Liver (tissue), 9 donors: Measurements from ENCODE around the gene PCMT1. TPM values are rescaled to one million over a fixed set of nuclear protein-coding genes. Genes with fewer than 3 reads are reported as not detected.

ENCODE experiments used
- DNase-seq: peaks from one replicate; pipeline ENCODE4 v3.0.0-alpha.2; 2017; ENCODE audit warnings: low spot score
- H3K27ac ChIP-seq, 2 donors: one replicate each; pipeline ENCODE4 v1.7.0; 2013; ENCODE audit warnings: inconsistent platforms in 2 of 2, low read length in 2 of 2, control low read depth in 1 of 2, low read depth in 1 of 2, mild to moderate bottlenecking in 1 of 2
- H3K27me3 ChIP-seq, 4 donors: one replicate each; pipeline versions ENCODE4 v1.6.1 to v1.7.0; 2013; ENCODE audit warnings: low read length in 3 of 4, inconsistent platforms in 1 of 4, mild to moderate bottlenecking in 1 of 4, moderate library complexity in 1 of 4; ENCODE audit not compliant: control insufficient read depth in 4 of 4, insufficient read depth in 4 of 4
- H3K36me3 ChIP-seq, 4 donors: one replicate each; pipeline versions ENCODE4 v1.6.1 to v1.7.0; 2013; ENCODE audit warnings: low read length in 3 of 4, mild to moderate bottlenecking in 3 of 4, low read depth in 1 of 4, moderate library complexity in 1 of 4; ENCODE audit not compliant: control insufficient read depth in 4 of 4, insufficient read depth in 3 of 4
- H3K4me1 ChIP-seq, 4 donors: one replicate each; pipeline versions ENCODE4 v1.6.1 to v1.7.0; 2013; ENCODE audit warnings: low read length in 3 of 4, mild to moderate bottlenecking in 3 of 4, moderate library complexity in 1 of 4; ENCODE audit not compliant: control insufficient read depth in 4 of 4, insufficient read depth in 4 of 4
- H3K4me3 ChIP-seq, 3 donors: one replicate each; pipeline versions ENCODE4 v1.6.1 to v1.7.0; 2013; ENCODE audit warnings: low read length in 3 of 3, control low read depth in 1 of 3, low read depth in 1 of 3, mild to moderate bottlenecking in 1 of 3
- H3K9ac ChIP-seq, 2 donors: one replicate each; pipeline ENCODE4 v1.7.0; 2013; ENCODE audit warnings: low read length in 2 of 2, mild to moderate bottlenecking in 2 of 2, moderate library complexity in 2 of 2, control low read depth in 1 of 2, low read depth in 1 of 2
- H3K9me3 ChIP-seq, 4 donors: one replicate each; pipeline versions ENCODE4 v1.6.1 to v1.7.0; 2013; ENCODE audit warnings: low read length in 3 of 4; ENCODE audit not compliant: control insufficient read depth in 4 of 4
- ATF3 ChIP-seq: IDR thresholded peaks from 2 replicates; pipeline ENCODE4 v1.6.1; 2016; ENCODE audit warnings: antibody characterized with exemption
- CTCF ChIP-seq: fragments of 150-350 bp; IDR thresholded peaks from 2 replicates; pipeline ENCODE4 v1.5.1; 2017; ENCODE audit warnings: improper control_type of control experiment, low read depth, low read length; ENCODE audit not compliant: missing input control
- EGR1 ChIP-seq, 2 donors: IDR thresholded peaks; 2 replicates each; pipeline ENCODE4 v1.6.1; 2016 to 2018; ENCODE audit warnings: antibody characterized with exemption in 2 of 2, low read depth in 2 of 2
- FOXA1 ChIP-seq: IDR thresholded peaks from 2 replicates; pipeline ENCODE4 v1.6.1; 2016; ENCODE audit warnings: antibody characterized with exemption
- HNF4A ChIP-seq, 2 donors: conservative IDR thresholded peaks; 2 replicates each; pipeline ENCODE4 v1.6.1; 2016; ENCODE audit warnings: antibody characterized with exemption in 2 of 2, mild to moderate bottlenecking in 2 of 2
- HNF4G ChIP-seq: IDR thresholded peaks from 2 replicates; pipeline ENCODE4 v1.6.1; 2016; ENCODE audit warnings: antibody characterized with exemption
- JUND ChIP-seq, 2 donors: IDR thresholded peaks; 2 replicates each; pipeline ENCODE4 v1.6.1; 2016; ENCODE audit warnings: antibody characterized with exemption in 2 of 2
- MAX ChIP-seq: IDR thresholded peaks from 2 replicates; pipeline ENCODE4 v1.6.1; 2016; ENCODE audit warnings: antibody characterized with exemption
- NR2F2 ChIP-seq: IDR thresholded peaks from 2 replicates; pipeline ENCODE4 v1.6.1; 2016; ENCODE audit warnings: antibody characterized with exemption
- RAD21 ChIP-seq, 2 donors: IDR thresholded peaks; 2 replicates each; pipeline ENCODE4 v1.6.1; 2016; ENCODE audit warnings: antibody characterized with exemption in 2 of 2, mild to moderate bottlenecking in 2 of 2
- REST ChIP-seq: IDR thresholded peaks from 2 replicates; pipeline ENCODE4 v1.6.1; 2016; ENCODE audit warnings: antibody characterized with exemption, mild to moderate bottlenecking
- RXRA ChIP-seq, 2 donors: IDR thresholded peaks; 2 replicates each; pipeline ENCODE4 v1.6.1; 2017 to 2018; ENCODE audit warnings: antibody characterized with exemption in 2 of 2, mild to moderate bottlenecking in 1 of 2
- SP1 ChIP-seq: IDR thresholded peaks from 2 replicates; pipeline ENCODE4 v1.6.1; 2018; ENCODE audit warnings: antibody characterized with exemption, mild to moderate bottlenecking
- TAF1 ChIP-seq: conservative IDR thresholded peaks from 2 replicates; pipeline ENCODE4 v1.6.1; 2016; ENCODE audit warnings: antibody characterized with exemption, mild to moderate bottlenecking
- YY1 ChIP-seq: IDR thresholded peaks from 2 replicates; pipeline ENCODE4 v1.6.1; 2016; ENCODE audit warnings: antibody characterized with exemption, mild to moderate bottlenecking
- ZBTB33 ChIP-seq: IDR thresholded peaks from 2 replicates; pipeline ENCODE4 v1.6.1; 2016; ENCODE audit warnings: antibody characterized with exemption
- WGBS: extraction: QIAGEN DNeasy Blood & Tissue Kit; methylation state at CpG from one replicate; pipeline ENCODE4 v1.1.7; 2013; 5-methylcytosine and 5-hydroxymethylcytosine counted together
- polyA plus RNA-seq, 2 donors: library from polyadenylated mRNA; stranded (reverse) in 1 of 2; unstranded in 1 of 2; fragments of 200-250 nt in 1 of 2; fragments of >200 nt in 1 of 2; fragmentation: Nextera tagmentation in 1 of 2; extraction: Ambion mirVana in 1 of 2; gene quantifications; one replicate each; pipeline versions ENCODE4 v1.2.1 to v1.2.3, GENCODE V29; 2013 to 2015
- total RNA-seq, 2 donors: library from RNA; depleted of rRNA; stranded (reverse); fragments of >200 nt; gene quantifications; one replicate each; pipeline ENCODE4 v1.2.3, GENCODE V29; 2014
- donor health status: healthy.
- donor health status: healthy.
- donor health status: healthy.
- donor health status: healthy.
- donor health status: healthy.

The PCMT1 gene
- total and polyA plus RNA-seq, 4 donors = 56.8 to 78.8 (median 75.0) TPM

GRCh38 chr6:149854532-149854931 is 105.0 kb downstream of the PCMT1 start:
- no peak overlapping the region for H3K4me3 ChIP-seq
- TF ChIP-seq RXRA (IDR thresholded peaks at IDR 0.05) (no peak), ATF3 (no peak), SP1 (no peak), HNF4G (no peak), REST (no peak), ZBTB33 (no peak), TAF1 (no peak), MAX (no peak)
- 80% methylated on average over 6 of the region's 6 CpGs for WGBS

GRCh38 chr6:149855040-149855654 is 105.6 kb downstream of the PCMT1 start:
- Histone ChIP-seq H3K27ac (no peak overlapping the region), H3K27me3 (no peaks in the 10 kb centered on the region), H3K4me3 (no peak overlapping the region), H3K4me1 (peaks cover 0 to 3% (median 2%) of the 10 kb centered on the region in 4 donors), H3K9me3 (no peaks in the 10 kb centered on the region), H3K9ac (no peak overlapping the region), H3K36me3 (peaks cover 0 to 3% (median 2%) of the 10 kb centered on the region in 4 donors)
- no peak for DNase-seq
- WGBS = 85% methylated on average over 5 of the region's 5 CpGs
- no peak for TF ChIP-seq RXRA (IDR thresholded peaks at IDR 0.05)
- no peak for TF ChIP-seq TAF1
- TF ChIP-seq REST = no peak
- TF ChIP-seq JUND (IDR thresholded peaks at IDR 0.05) = no peak
- no peak for TF ChIP-seq ZBTB33
- no peak for TF ChIP-seq HNF4G
- TF ChIP-seq NR2F2 = no peak
- TF ChIP-seq MAX = no peak
- TF ChIP-seq HNF4A (conservative IDR thresholded peaks at IDR 0.05) = no peak
- no peak for TF ChIP-seq YY1
- TF ChIP-seq EGR1 (IDR thresholded peaks at IDR 0.05; ENCODE audit: low read depth in 2 of 2) = no peak
- no peak for TF ChIP-seq FOXA1
- TF ChIP-seq RAD21 (IDR thresholded peaks at IDR 0.05) = no peak
- TF ChIP-seq ATF3 = no peak
- TF ChIP-seq CTCF = no peak

More at GRCh38 chr6:149854532-149854931, 105.0 kb downstream of the PCMT1 start:
- no peaks in the 10 kb centered on the region for H3K4me1 ChIP-seq
- H3K9ac ChIP-seq = no peak overlapping the region
- H3K9me3 ChIP-seq = no peaks in the 10 kb centered on the region
- no peak overlapping the region for H3K27ac ChIP-seq
- H3K27me3 ChIP-seq = no peaks in the 10 kb centered on the region
- H3K36me3 ChIP-seq = peaks cover 0 to 3% (median 2%) of the 10 kb centered on the region in 4 donors
- no peak for DNase-seq
